Neuronal stem cell (in vitro differentiated cells): ENCODE measurements around the gene TFPT.

Experiments used
- DNase-seq: peaks from one replicate; pipeline ENCODE4 v3.0.0-alpha.2; 2013; ENCODE audit warnings: low spot score
- H2AFZ ChIP-seq: one replicate; pipeline ENCODE4 v1.6.1; 2013; ENCODE audit warnings: mild to moderate bottlenecking, low read length, inconsistent platforms
- H2AK5ac ChIP-seq: 2 replicates; pipeline ENCODE4 v1.6.1; 2013; ENCODE audit warnings: low read depth, mild to moderate bottlenecking, inconsistent platforms, low read length, moderate library complexity, mixed read lengths
- H2BK120ac ChIP-seq: 2 replicates; pipeline ENCODE4 v1.6.1; 2013; ENCODE audit warnings: low read depth, mild to moderate bottlenecking, inconsistent platforms, low read length, moderate library complexity, mixed read lengths
- H2BK12ac ChIP-seq: one replicate; pipeline ENCODE4 v1.6.1; 2013; ENCODE audit warnings: low read length, inconsistent platforms
- H2BK15ac ChIP-seq: 2 replicates; pipeline ENCODE4 v1.6.1; 2013; ENCODE audit warnings: mild to moderate bottlenecking, low read length, inconsistent platforms, mixed read lengths
- H2BK5ac ChIP-seq: one replicate; pipeline ENCODE4 v1.6.1; 2013; ENCODE audit warnings: inconsistent platforms, mild to moderate bottlenecking, low read length, moderate library complexity
- H3K14ac ChIP-seq: one replicate; pipeline ENCODE4 v1.6.1; 2013; ENCODE audit warnings: low read length, inconsistent platforms
- H3K18ac ChIP-seq: 2 replicates; pipeline ENCODE4 v1.6.1; 2013; ENCODE audit warnings: low read length, inconsistent platforms
- H3K23ac ChIP-seq: 2 replicates; pipeline ENCODE4 v1.6.1; 2013; ENCODE audit warnings: low read depth, mild to moderate bottlenecking, mixed read lengths, low read length, inconsistent platforms; ENCODE audit not compliant: poor library complexity
- H3K27ac ChIP-seq: replicated peaks from 3 replicates; pipeline ENCODE4 v1.5.1; 2013; ENCODE audit warnings: low read length, inconsistent platforms
- H3K27me3 ChIP-seq, 3 experiments: 2 replicates each; pipeline ENCODE4 v1.6.1; 2013; ENCODE audit warnings: low read length in 3 of 3, mild to moderate bottlenecking in 2 of 3, inconsistent platforms in 1 of 3, low read depth in 1 of 3, mixed read lengths in 1 of 3, moderate library complexity in 1 of 3; ENCODE audit not compliant: control insufficient read depth in 3 of 3, insufficient read depth in 3 of 3
- H3K36me3 ChIP-seq, 2 donors: replicated peaks in 1 of 2; 2 replicates each; pipeline ENCODE4 v1.6.1; 2013; ENCODE audit warnings: low read length in 2 of 2; ENCODE audit not compliant: control insufficient read depth in 2 of 2, insufficient read depth in 2 of 2
- H3K4ac ChIP-seq: 2 replicates; pipeline ENCODE4 v1.6.1; 2013; ENCODE audit warnings: inconsistent platforms, mild to moderate bottlenecking, low read length, moderate library complexity
- H3K4me1 ChIP-seq, 2 donors: 1 replicate in 1 of 2; 2 replicates in 1 of 2; pipeline ENCODE4 v1.6.1; 2013; ENCODE audit warnings: low read length in 2 of 2, low read depth in 1 of 2; ENCODE audit not compliant: control insufficient read depth in 2 of 2, insufficient read depth in 1 of 2
- H3K4me2 ChIP-seq: one replicate; pipeline ENCODE4 v1.6.1; 2013; ENCODE audit warnings: mild to moderate bottlenecking, low read length, inconsistent platforms; ENCODE audit not compliant: insufficient read depth, poor library complexity, severe bottlenecking
- H3K4me3 ChIP-seq, 2 donors: 2 replicates each; pipeline ENCODE4 v1.5.1; 2013; ENCODE audit warnings: low read length in 2 of 2, mild to moderate bottlenecking in 2 of 2, inconsistent platforms in 1 of 2, moderate library complexity in 1 of 2
- H3K79me1 ChIP-seq: one replicate; pipeline ENCODE4 v1.6.1; 2013; ENCODE audit warnings: low read depth, mild to moderate bottlenecking, inconsistent platforms, low read length, moderate library complexity
- H3K9ac ChIP-seq: one replicate; pipeline ENCODE4 v1.6.1; 2013; ENCODE audit warnings: mild to moderate bottlenecking, low read depth, low read length, inconsistent platforms; ENCODE audit not compliant: poor library complexity
- H3K9me3 ChIP-seq, 2 donors: replicated peaks in 1 of 2; 2 replicates each; pipeline versions ENCODE3 to v1.6.1; 2013; ENCODE audit warnings: low read length in 2 of 2, mild to moderate bottlenecking in 2 of 2, inconsistent platforms in 1 of 2, low read depth in 1 of 2, mixed read lengths in 1 of 2, moderate library complexity in 1 of 2; ENCODE audit not compliant: control insufficient read depth in 2 of 2, insufficient read depth in 1 of 2
- H4K8ac ChIP-seq: one replicate; pipeline ENCODE4 v1.6.1; 2013; ENCODE audit warnings: low read depth, mild to moderate bottlenecking, inconsistent platforms, low read length, moderate library complexity
- H4K91ac ChIP-seq: one replicate; pipeline ENCODE4 v1.6.1; 2013; ENCODE audit warnings: low read length, low read depth, mild to moderate bottlenecking, inconsistent platforms; ENCODE audit not compliant: poor library complexity
- WGBS, 2 donors: extraction: QIAGEN DNeasy Blood & Tissue Kit; methylation state at CpG; one replicate each; pipeline ENCODE4 v1.1.7; 2013; ENCODE audit warnings: missing lambda C conversion rate in 2 of 2, mixed read lengths in 1 of 2; ENCODE audit not compliant: insufficient read length in 2 of 2, insufficient replicate concordance in 1 of 2; ENCODE audit errors: extremely low coverage in 2 of 2; 5-methylcytosine and 5-hydroxymethylcytosine counted together

Gene TFPT

GRCh38 chr19:54162884-54163283 is 47.4 kb upstream of the TFPT start:
- Histone ChIP-seq H2BK5ac (no peak overlapping the region), H3K36me3 (peaks cover 5 to 9% of the 10 kb centered on the region in 2 donors), H2BK12ac (no peak overlapping the region), H3K23ac (no peak overlapping the region), H3K9ac (no peak overlapping the region), H3K14ac (no peak overlapping the region), H3K4ac (no peak overlapping the region), H2BK120ac (no peak overlapping the region), H2BK15ac (no peak overlapping the region), H3K9me3 (peaks cover 14 to 20% of the 10 kb centered on the region in 2 donors), H3K4me1 (peaks cover 12 to 14% of the 10 kb centered on the region in 2 donors), H3K79me1 (no peaks in the 10 kb centered on the region), H3K4me2 (no peak overlapping the region), H2AFZ (no peak overlapping the region), H3K27ac (no peak overlapping the region), H3K18ac (no peak overlapping the region), H4K91ac (no peak overlapping the region), H4K8ac (no peak overlapping the region), H3K27me3 (peaks cover 0 to 3% (median 0%) of the 10 kb centered on the region in 3 experiments), H2AK5ac (no peak overlapping the region), H3K4me3 (no peak overlapping the region)
- WGBS, 2 donors: no CpG with 5 or more reads among the region's 14 CpGs
- DNase-seq: no peak

GRCh38 chr19:54162241-54162805 is 46.9 kb upstream of the TFPT start:
- Histone ChIP-seq H3K36me3 (peaks cover 6 to 15% of the 10 kb centered on the region in 2 donors), H3K9ac (no peak overlapping the region), H2BK12ac (no peak overlapping the region), H3K14ac (no peak overlapping the region), H4K8ac (no peak overlapping the region), H3K23ac (no peak overlapping the region), H3K4ac (no peak overlapping the region), H3K79me1 (no peaks in the 10 kb centered on the region), H3K9me3 (peaks cover 14 to 20% of the 10 kb centered on the region in 2 donors), H3K27me3 (peaks cover 0 to 3% (median 0%) of the 10 kb centered on the region in 3 experiments), H3K4me1 (peaks cover 12 to 14% of the 10 kb centered on the region in 2 donors), H2BK15ac (no peak overlapping the region), H3K18ac (no peak overlapping the region), H3K4me2 (peak overlapping the region; percentile 18), H2AK5ac (no peak overlapping the region), H3K4me3 (no peak overlapping the region), H2BK5ac (no peak overlapping the region), H4K91ac (no peak overlapping the region), H2AFZ (no peak overlapping the region), H3K27ac (no peak overlapping the region), H2BK120ac (no peak overlapping the region)
- no CpG with 5 or more reads among the region's 35 CpGs for WGBS, 2 donors
- DNase-seq: no peak

GRCh38 chr19:54160854-54161253 is 45.4 kb upstream of the TFPT start:
- Histone ChIP-seq H3K9me3 (peaks cover 14 to 20% of the 10 kb centered on the region in 2 donors), H2BK120ac (no peak overlapping the region), H3K4me1 (peaks cover 12 to 14% of the 10 kb centered on the region in 2 donors), H3K4me2 (peak overlapping the region; percentile 85), H3K27ac (no peak overlapping the region), H2AFZ (peak overlapping the region; percentile 91), H3K9ac (no peak overlapping the region), H4K91ac (no peak overlapping the region), H3K27me3 (peaks cover 0 to 3% (median 0%) of the 10 kb centered on the region in 3 experiments), H2AK5ac (peak overlapping the region; percentile 58), H2BK5ac (no peak overlapping the region), H2BK15ac (no peak overlapping the region), H3K36me3 (peaks cover 17 to 29% of the 10 kb centered on the region in 2 donors), H3K4me3 (peak overlapping the region; percentile 62 to 79), H4K8ac (no peak overlapping the region), H3K23ac (peak overlapping the region; percentile 13), H3K4ac (no peak overlapping the region), H3K14ac (no peak overlapping the region), H3K18ac (no peak overlapping the region), H3K79me1 (no peaks in the 10 kb centered on the region), H2BK12ac (no peak overlapping the region)
- WGBS, 2 donors: no CpG with 5 or more reads among the region's 13 CpGs
- DNase-seq: no peak

- Histone ChIP-seq H2AFZ (peak overlapping the region; percentile 91), H3K4ac (no peak overlapping the region), H2BK120ac (no peak overlapping the region), H3K18ac (peak overlapping the region; percentile 74), H3K4me2 (peak overlapping the region; percentile 85), H2BK15ac (peak overlapping the region; percentile 10), H3K27ac (peak overlapping the region; percentile 51), H4K8ac (no peak overlapping the region), H2BK12ac (no peak overlapping the region), H3K23ac (peak overlapping the region; percentile 13), H2AK5ac (peak overlapping the region; percentile 58), H3K27me3 (peaks cover 0 to 3% (median 0%) of the 10 kb centered on the region in 3 experiments), H2BK5ac (no peak overlapping the region), H3K14ac (no peak overlapping the region), H3K79me1 (no peaks in the 10 kb centered on the region), H3K4me1 (peaks cover 12 to 14% of the 10 kb centered on the region in 2 donors), H3K9ac (peak overlapping the region; percentile 86), H4K91ac (no peak overlapping the region), H3K4me3 (peak overlapping the region; percentile 62 to 79), H3K36me3 (peaks cover 18 to 34% of the 10 kb centered on the region in 2 donors), H3K9me3 (peaks cover 12 to 20% of the 10 kb centered on the region in 2 donors)
- WGBS, 2 donors: no CpG with 5 or more reads among the region's 28 CpGs
- DNase-seq: no peak
Observed at GRCh38 chr19:54160182-54160811, 44.8 kb upstream of the TFPT start.
